ENCODE results near the gene RAD23B.
A peak's percentile ranks its signal among the peaks of the same experiment; 100 is the strongest.

The RAD23B gene

DNA sequence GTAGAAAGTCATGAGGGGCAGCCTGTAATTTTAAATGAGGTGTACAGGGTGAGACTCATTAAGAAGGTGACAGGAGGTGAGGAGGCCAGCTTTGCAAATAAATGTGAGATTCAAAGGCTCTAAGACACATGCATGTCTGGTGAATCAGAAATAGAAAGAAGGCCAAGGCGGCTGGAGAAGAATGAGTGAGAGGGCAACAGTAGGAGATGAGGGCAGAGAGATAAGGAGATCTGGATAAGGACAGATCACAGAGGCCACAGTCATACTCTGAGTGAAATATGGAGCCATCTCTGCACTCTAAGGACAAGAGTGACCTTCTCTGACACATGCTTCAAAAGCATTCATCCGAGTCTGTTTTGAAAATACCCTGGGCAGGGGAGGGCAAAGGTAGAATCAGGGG is 90.7 kb downstream of the RAD23B start:
- no peak for DNase-seq

DNA sequence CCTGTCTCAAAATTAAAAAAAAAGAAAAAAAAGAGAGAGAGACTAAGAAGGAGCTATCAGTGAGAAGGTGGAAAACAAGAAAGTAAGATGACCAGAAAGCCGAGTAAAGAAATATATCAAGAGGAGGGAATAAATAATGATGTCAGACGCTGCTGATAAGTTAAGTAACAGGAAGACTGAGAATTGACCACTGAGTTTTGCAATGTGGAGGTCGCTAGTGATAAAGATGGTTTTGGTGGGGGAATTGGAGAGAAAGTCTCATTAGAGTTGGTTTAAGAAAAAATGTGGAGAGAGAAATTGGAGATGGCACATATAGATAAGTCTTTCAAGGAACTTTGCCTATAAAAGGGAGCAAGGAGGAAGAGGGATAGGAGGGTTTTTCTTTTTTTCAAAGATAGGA is 91.9 kb downstream of the RAD23B start:
- DNase-seq = no peak

DNA sequence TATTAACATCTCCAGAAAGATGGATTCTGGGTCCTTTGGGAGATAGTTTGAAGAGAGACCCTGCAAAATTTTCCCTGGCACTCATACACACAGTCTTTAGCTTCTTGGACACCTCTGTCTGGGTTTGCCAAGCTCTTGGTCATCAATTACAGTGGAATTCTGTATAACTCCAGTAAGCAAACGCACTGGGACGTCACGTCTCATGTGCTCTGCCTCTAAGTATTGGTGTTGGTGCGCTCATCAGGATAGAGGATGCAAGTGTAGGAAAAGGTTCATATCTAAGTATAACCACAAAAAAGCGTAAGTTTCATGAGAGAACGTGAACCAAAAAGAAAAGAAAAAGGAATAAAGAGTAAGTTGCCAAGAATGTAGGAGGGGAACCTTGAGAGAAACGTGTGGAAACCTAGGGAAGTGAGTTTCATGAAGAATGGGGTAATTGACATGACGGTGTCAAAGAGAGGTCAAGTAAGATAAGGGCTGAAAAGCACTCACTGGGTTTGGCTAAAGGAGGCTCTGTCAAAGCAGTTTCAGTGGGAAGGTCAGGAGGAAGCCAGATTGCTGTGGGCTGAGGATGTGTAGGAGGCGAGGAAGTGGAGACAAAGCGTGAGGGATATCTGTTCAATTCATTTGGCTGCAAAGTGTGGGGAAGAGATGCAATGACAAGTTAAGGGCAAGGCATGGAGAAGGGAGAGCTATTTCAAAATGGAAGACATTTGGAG is 92.7 kb downstream of the RAD23B start:
- peak in 3 of 58 donors; percentile 8 to 20 (median 11) for DNase-seq

DNA sequence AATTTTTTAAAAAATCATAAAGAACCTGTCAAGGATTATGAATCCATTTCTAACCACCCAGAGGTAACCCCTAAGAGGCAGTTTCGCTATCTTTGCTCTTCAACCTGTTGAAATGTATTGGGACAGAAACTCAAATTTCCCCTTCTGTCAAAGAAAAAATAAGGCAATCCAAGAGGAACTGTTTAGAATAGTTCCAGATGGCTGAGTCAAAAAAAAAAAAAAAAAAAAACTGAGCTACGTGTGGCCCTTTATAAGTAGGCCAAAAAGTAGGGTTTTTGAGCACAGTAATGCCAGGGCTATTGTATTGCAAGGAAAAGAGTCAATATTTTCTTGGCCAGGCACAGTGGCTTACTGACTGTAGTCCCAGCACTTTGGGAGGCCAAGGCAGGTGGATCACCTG is 94.9 kb downstream of the RAD23B start:
- DNase-seq = no peak

Data from anterior cingulate cortex (tissue), 58 donors.